Measurements from ENCODE around the gene SRSF5.
"Not testable (repeated sequence)": the region's sequence is repeated elsewhere in the genome, so short reads cannot be mapped to it uniquely, and the experiment has no call there.

SRSF5 gene

DNA sequence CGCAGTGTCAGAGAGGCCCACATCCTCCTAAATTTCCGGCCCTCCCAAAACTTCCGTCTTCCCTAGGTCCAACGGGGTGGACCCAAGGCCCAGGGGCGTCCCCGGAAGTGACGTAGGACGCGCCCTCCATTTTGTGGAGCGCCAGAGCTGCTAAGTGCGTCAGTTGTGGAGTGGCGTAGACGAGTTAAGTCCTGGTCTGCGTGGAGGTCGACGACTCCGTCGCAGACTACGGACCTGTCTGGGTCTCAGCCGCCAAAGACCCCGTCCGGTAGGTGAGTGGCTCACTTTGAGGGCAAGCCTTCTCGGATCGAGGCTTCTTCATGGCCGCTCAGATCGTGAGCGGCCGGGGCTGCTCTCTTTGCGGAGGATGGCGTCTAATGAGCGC is at the start of gene SRSF5:
Gene SRSF5, plus strand, starts transcription at position 159 of the 385 bp plus-strand sequence. CDS start 1,015 bp downstream, outside the sequence.
- DNase-seq (ENCODE audit: low spot score), result peak; percentile 96

DNA sequence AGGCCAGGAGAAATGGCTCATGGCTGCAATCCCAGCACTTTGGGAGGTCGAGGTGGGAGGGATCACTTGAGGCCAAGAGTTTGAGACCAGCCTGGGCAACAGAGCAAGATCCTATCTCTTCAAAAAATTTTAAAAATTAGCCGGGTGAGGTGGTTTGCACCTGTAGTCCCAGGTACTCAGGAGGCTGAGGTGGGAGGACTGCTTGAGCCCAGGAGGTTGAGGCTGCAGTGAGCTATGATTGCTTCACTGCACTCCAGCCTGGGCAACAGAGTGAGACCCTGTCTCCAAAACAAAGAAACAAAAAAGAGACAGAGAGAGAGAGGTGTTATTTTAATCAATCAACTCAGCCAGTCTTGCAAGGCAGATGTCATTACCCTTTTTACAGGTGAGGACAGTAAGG is 48.3 kb upstream of the SRSF5 start:
- not testable (repeated sequence) for DNase-seq (ENCODE audit: low spot score)

DNA sequence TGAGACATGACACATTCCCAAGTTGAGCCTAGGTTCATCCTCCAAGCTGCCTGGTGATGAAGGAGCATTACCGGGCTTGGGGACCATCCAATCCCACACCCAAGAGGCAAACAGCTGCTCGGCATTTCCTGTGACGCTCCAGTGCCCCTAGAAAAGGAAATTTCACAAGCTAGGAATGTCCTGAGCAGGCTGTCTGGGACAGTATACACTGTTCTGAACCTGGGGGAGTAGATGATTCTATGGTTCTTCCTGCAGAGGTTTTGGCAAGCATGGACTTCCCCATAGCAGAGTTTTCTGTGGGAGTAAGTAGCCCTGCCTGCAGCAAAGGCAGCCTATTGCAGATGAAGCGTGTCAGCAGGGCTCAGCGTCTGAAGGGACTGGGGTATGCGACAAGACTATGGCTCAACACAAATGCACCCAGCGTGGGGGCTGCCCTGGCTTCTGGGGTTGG is 47.4 kb upstream of the SRSF5 start:
- no peak for DNase-seq (ENCODE audit: low spot score)

DNA sequence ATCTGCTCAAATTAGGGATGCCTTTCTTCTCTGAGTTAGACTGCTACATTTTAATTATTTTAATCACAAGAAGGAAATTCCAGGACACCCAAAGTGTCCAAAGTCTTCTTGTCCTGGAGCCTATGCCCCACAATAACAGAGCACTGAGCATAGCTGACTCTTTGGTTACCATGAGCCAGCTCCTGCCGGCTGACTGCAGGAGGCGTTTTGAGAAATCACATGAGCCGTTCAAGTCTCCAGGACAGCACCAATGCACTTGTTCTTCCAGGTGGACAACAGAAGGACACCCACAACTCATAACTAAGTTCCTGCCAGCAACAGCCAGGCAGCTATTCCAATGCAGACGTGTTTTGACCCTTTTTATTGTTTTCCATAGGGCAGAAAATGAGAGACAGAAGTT is 46.0 kb upstream of the SRSF5 start:
- no peak for DNase-seq (ENCODE audit: low spot score)

DNA sequence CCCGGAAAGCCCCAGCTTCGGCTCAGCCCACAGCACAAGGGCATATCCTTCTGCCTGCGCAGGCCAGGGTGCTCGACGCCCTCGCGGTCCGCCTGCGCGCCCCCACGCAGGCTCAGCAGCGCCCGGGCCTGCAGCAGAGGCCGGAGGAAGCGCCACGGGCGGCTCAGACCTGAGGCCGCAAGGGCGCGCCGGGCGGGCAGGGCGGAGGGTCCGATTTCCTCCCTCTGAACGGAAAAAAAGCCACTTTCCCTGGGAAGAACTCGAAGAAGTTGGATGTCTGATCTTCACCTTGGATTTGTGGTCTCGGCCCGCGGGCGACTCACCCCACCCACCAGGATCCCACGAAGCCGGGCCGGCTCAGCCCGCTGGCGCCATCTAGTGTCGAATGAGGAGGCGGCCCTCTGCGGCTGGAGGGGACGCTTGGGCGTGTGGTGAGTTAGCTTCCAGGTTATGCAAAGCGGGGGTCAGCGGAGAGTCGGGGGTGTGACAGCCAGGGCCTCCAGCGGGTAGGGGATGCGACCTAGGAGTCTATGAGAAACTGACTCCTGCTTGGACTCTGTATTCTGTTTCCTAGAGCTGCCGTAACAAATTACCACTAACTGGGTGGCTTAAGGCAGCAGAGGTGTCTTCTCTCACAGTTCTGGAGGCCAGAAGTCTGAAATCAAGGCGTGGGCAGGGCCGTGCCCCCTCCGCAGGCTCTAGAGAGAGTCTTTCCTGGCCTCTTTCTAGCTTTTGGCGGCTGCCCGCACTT is 40.0 kb upstream of the SRSF5 start:
- DNase-seq (ENCODE audit: low spot score), result peak; percentile 84

GRCh38 chr14:69727860-69728259 is 39.1 kb upstream of the SRSF5 start:
- no peak for DNase-seq (ENCODE audit: low spot score)

GRCh38 chr14:69731919-69732598 is 34.9 kb upstream of the SRSF5 start:
- DNase-seq (ENCODE audit: low spot score), result not testable (repeated sequence)

DNA sequence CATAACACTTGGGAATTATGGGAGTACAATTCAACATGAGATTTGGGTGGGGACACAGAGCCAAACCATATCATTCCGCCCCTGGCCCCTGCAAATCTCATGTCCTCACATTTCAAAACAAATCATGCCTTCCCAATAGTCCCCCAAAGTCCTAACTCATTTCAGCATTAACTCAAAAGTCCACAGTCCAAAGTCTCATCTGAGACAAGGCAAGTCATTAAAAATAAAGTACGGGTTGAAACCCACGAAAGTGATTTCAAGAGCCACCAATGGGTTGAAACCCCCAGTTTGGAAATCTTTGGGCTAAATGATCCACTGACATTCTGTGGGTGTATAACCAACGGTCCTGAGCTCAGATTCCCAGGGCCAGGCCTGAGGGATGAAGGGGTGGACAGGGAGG is 30.5 kb upstream of the SRSF5 start:
- not testable (repeated sequence) for DNase-seq (ENCODE audit: low spot score)

DNA sequence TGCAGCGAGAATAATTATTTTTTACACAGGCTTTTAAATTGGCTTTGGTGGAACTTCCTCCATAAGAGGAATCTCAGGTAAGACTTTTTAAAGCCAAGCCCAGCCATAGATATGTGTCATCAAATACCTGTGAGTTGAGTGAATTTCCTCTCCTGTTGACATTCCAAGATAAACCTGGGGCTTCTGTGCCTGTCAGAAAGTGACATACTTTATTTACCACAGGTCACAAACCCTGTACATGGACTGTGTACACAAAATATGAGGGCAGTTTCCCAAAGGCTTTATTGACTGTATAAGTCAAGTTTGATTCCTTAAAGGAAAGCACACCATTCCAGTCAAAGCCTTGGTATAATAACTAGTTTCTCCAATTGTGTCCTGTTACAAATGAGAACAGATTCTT is 25.9 kb upstream of the SRSF5 start:
- DNase-seq (ENCODE audit: low spot score), result no peak

GRCh38 chr14:69749956-69750355 is 17.0 kb upstream of the SRSF5 start:
- DNase-seq (ENCODE audit: low spot score), result no peak

DNA sequence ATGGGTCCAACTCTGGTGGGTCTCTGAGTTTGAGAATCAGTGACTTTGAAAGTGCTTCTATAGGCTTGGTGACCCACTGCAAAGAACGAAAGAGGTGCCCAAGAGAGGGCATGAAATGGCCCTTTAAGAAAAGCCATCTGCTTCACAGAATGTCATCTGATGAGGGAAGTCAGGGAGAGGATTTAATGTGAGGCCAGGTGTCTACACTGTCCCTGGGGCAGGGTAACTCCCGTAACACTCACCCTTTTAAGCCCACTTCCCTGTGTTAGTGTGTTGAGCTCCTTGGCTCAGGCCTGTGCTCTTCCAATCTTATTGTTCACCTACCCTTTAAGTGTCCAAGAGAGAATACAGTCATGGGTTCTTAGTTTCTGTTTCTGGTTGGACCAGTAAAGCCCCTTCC is 16.4 kb upstream of the SRSF5 start:
- DNase-seq (ENCODE audit: low spot score), result no peak

DNA sequence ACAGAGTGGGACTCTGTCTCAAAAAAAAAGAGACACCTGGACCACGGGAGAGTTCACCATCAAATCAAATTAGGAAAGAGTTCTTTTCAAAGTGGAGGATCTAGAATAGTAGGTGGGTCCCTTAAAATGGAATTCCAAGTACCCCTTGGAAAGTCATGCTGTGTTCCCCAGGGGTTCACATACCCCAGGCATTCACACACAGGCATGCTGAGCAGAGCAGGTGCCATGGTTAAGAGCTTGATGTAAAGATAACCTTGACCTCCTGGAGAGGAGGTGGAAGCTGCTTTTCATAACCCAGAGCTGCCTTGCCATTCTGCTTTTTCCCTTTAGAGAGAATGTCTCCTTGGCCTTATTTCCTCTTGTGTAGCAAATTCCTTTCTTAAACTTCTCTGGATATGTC is 14.2 kb upstream of the SRSF5 start:
- DNase-seq (ENCODE audit: low spot score), result no peak

DNA sequence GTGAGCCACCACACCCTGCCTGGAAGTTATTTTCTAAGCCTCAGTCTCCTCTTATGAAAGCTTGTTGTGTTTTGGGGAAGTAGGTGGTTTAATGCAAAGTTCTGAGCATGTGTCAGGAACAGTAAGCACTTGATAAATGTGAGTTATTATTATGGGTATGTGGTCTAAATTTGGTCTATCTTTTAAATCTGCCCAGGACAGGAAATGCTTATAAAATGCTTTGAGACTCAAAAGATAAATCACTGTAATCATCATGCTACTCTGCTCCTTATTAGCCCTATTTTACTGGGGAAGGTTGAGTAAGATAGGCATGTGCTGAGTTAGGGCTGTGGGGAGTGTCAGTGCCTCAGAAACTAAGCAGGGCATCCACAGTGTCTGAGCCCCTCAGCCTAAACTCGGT is 13.1 kb upstream of the SRSF5 start:
- no peak for DNase-seq (ENCODE audit: low spot score)

DNA sequence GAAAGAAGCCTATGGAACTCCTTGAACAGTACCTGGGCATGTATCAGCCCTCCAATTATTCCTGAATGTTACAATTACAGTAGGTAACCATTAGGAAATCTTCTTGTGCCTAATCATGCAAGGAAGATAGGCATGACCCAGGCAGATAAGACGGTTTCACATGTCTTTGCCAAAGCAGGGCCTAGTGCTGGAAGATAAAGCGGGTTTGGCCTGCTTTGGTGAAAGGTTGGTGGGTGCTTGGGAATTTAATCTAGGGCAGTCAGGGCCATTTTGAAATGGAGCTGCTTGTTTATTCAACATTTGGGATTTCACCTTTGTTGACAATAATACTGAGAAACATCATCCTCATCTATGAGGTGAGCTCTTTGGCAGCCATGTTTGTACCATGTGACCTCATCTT is 12.5 kb upstream of the SRSF5 start:
- peak; percentile 58 for DNase-seq (ENCODE audit: low spot score)

DNA sequence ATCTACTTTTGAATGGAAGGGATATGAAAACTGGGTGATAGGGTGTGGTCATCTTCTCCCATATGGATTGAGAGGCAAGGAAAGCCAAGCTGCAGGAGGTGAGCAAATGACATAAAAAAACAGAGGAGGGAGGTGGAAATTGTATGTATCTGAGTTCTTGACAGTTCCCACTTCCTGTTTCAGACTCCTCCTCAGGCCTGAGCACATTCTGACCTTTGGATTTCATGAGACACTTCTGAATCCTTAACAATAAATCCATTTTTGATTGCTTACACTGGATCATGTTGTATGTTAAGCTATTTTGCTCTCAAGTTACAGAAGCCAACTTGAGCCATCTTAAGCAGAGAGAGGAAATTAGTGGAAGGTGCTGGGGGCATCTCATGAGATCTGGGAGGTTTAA is 11.6 kb upstream of the SRSF5 start:
- DNase-seq (ENCODE audit: low spot score), result no peak

DNA sequence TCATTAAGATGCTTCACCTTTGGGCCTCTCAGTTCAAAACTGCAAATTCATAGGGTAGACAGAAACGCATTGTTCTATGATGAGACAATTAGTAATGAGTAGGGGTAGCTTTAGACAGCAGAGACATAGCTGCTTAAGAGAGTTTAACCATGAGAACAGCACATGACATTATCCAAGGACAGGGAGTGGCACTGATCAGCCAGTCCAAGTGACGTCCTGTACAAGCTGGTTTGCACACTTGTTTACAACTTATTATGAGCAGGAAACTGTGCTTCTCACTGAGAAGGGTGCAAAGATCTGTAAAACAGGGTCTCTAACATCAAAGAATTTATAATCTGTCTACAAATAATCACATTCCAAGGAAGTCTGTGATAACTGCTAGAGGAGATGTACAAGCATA is 11.2 kb upstream of the SRSF5 start:
- no peak for DNase-seq (ENCODE audit: low spot score)

DNA sequence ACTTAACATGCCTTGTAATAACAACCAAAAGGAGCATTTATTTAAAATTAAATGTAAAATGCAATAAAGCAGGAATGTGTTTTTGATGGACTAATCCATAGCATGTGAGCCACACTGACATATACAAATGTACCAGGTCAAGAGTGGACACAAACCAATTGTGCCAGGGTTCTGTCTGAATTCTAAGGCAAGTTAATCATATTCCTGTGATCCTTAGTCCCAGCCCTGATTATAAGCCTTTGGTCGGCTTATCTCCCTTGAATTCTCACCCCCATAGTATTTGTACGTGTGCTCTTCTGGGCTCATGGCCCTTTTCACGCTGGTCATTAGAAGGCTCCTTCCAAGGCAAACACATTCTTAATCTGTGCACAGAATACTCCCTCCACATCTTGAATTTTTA is 10.6 kb upstream of the SRSF5 start:
- no peak for DNase-seq (ENCODE audit: low spot score)

GRCh38 chr14:69760810-69761209 is 6.1 kb upstream of the SRSF5 start:
- no peak for DNase-seq (ENCODE audit: low spot score)

GRCh38 chr14:69763761-69764510 is 3.0 kb upstream of the SRSF5 start:
- no peak for DNase-seq (ENCODE audit: low spot score)

- peak; percentile 94 for DNase-seq (ENCODE audit: low spot score)
These were observed 542 bp downstream of the SRSF5 start for GRCh38 chr14:69767369-69767999.

- DNase-seq (ENCODE audit: low spot score), result no peak
These were observed 1.9 kb downstream of the SRSF5 start for GRCh38 chr14:69768873-69769272.

DNA sequence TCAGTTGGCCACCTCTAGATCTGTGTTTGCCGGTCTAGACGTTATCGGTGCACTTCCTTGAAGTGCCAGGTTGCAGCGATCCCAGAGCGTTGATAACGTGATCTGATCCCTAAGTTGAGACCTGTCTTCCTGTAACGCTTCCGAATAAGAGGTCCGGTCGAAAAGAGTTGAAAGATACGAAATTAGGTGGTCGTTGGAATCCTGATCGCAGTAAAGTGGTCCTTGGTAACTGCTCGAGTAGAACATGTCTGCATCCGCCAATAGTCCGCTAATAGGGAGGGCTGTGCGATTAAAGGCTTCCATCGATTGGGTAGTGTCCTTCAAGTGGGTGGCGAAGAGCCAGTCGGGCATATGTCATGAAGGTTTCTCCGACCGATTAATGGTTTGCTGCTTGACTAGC is 2.7 kb downstream of the SRSF5 start:
- no peak for DNase-seq (ENCODE audit: low spot score)

- no peak for DNase-seq (ENCODE audit: low spot score)
These were observed 3.6 kb downstream of the SRSF5 start for GRCh38 chr14:69770559-69770958.
